GM23248 (cell line): ENCODE results near the gene ATF5.

ENCODE experiments used
- EZH2 ChIP-seq: fragments of 200-600 bp; sonication (generic); IDR thresholded peaks from 2 replicates; pipeline ENCODE4 v1.6.1; 2018; ENCODE audit warnings: antibody characterized with exemption, mild to moderate bottlenecking; ENCODE audit not compliant: insufficient read depth, poor library complexity, severe bottlenecking
- EZH2phosphoT487 ChIP-seq: fragments of 200-600 bp; sonication (generic); IDR thresholded peaks from 2 replicates; pipeline ENCODE4 v1.6.1; 2018; ENCODE audit warnings: antibody characterized with exemption, moderate library complexity, mild to moderate bottlenecking, low read depth; ENCODE audit not compliant: insufficient read depth

DNA sequence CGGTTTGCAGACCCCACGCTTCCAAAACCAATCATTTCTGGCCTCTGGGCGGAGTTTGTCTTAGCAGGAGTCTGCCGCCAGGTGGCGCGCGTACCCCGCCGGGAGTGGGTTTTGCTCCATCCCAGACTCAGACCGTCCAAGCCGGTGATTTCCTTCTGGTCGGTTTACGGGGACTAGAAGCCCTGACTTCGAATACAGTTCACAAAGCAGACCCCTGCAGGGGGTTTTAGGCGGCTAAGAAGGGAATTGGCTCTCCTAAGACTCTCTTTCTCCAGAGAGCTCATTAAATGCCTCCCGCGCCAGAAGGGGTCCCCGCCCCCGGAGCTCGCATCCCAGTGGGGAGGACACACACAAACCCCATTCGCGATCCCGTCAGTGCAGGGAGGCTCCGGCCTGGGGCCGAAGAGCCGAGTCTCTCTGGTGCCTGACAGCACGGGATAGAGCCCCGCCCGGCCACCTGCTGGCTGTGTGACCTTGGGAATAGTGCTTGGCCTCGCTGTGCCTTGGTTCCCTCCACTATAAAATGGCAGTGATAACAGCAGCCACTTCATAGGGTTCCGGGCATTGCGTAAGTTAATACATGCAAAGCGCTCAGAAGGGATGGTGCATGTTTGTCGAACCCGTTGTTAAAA is 8.9 kb downstream of the ATF5 start:
- TF ChIP-seq EZH2 (no peak), EZH2phosphoT487 (no peak)
